DMS53 treated with DMSO at 0.1 percent for 48 hours (cell line): ENCODE data around the gene ZNF681.
A peak's percentile ranks its signal among the peaks of the same experiment; 100 is the strongest.
"Not testable (repeated sequence)": the region's sequence is repeated elsewhere in the genome, so short reads cannot be mapped to it uniquely, and the experiment has no call there.

ENCODE experiments used
- DNase-seq: peaks from one replicate; lab custom pipeline; 2025; ENCODE audit not compliant: unreplicated experiment; lab: John Stamatoyannopoulos, UW

Gene ZNF681

GRCh38 chr19:23774524-23774971, 15.9 kb upstream of the ZNF681 start:
- DNase-seq, result no peak

- DNase-seq, result no peak
These were observed 15.4 kb upstream of the ZNF681 start for GRCh38 chr19:23774106-23774505.

GRCh38 chr19:23772675-23773063, 14.0 kb upstream of the ZNF681 start:
- no peak for DNase-seq

- no peak for DNase-seq
These were observed 13.3 kb upstream of the ZNF681 start for GRCh38 chr19:23771761-23772674.

- DNase-seq, result no peak
These were observed 12.6 kb upstream of the ZNF681 start for GRCh38 chr19:23771316-23771715.

GRCh38 chr19:23770672-23771250, 12.1 kb upstream of the ZNF681 start:
- no peak for DNase-seq

- no peak for DNase-seq
These were observed 11.2 kb upstream of the ZNF681 start for GRCh38 chr19:23769691-23770468.

- no peak for DNase-seq
These were observed 8.3 kb upstream of the ZNF681 start for GRCh38 chr19:23766951-23767350.

- DNase-seq, result no peak
These were observed 6.1 kb upstream of the ZNF681 start for GRCh38 chr19:23764781-23765180.

GRCh38 chr19:23762884-23763711, 4.4 kb upstream of the ZNF681 start:
- DNase-seq, result peak; percentile 65

- no peak for DNase-seq
These were observed 3.8 kb upstream of the ZNF681 start for GRCh38 chr19:23762548-23762883.

GRCh38 chr19:23760326-23760725, 1.6 kb upstream of the ZNF681 start:
- not testable (repeated sequence) for DNase-seq

- not testable (repeated sequence) for DNase-seq
These were observed 15.0 kb downstream of the ZNF681 start for GRCh38 chr19:23743633-23744232.

- not testable (repeated sequence) for DNase-seq
These were observed 27.8 kb downstream of the ZNF681 start for GRCh38 chr19:23730729-23731465.

- not testable (repeated sequence) for DNase-seq
These were observed 34.5 kb downstream of the ZNF681 start for GRCh38 chr19:23724161-23724560.

GRCh38 chr19:23718802-23719201, 39.9 kb downstream of the ZNF681 start:
- DNase-seq, result no peak

GRCh38 chr19:23716792-23717191, 41.9 kb downstream of the ZNF681 start:
- DNase-seq, result no peak

- no peak for DNase-seq
These were observed 49.3 kb downstream of the ZNF681 start for GRCh38 chr19:23709347-23709746.

GRCh38 chr19:23706657-23707056, 52.0 kb downstream of the ZNF681 start:
- DNase-seq, result no peak

- no peak for DNase-seq
These were observed 59.2 kb downstream of the ZNF681 start for GRCh38 chr19:23699521-23699860.
